KG1 (cell line): ENCODE data around the gene ANKRD13B.

ENCODE experiments used
- DNase-seq: peaks from one replicate; lab custom pipeline; 2025; lab: John Stamatoyannopoulos, UW

ANKRD13B gene

DNA sequence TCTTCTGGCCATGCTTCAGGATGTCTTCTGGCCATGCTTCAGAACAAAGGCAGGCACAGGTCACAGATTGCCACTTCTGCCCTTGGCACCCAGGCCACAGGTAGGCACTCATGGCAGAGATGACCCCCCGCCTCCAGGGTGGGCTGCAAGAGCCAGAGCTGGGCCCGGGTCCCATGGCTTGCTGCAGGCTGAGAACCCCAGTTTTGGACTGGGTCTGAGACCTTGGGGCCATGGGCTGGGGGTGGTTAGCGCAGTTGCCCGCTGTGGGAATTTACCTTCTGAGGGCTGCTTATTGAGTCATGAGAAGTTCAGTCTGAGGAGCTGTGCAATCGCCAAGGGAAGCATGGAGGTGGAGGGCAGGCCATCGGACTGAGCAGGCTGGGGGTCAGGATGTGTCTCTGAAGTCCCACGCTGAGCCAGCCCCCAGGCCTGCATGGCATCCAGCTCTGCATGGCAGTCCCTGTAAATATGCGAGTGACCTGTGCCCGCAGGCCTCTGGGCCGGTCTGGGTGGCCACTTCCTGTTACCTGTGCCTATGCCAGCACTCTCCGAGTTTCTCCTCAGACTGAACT, 1.7 kb downstream of the ANKRD13B start:
- no peak for DNase-seq

DNA sequence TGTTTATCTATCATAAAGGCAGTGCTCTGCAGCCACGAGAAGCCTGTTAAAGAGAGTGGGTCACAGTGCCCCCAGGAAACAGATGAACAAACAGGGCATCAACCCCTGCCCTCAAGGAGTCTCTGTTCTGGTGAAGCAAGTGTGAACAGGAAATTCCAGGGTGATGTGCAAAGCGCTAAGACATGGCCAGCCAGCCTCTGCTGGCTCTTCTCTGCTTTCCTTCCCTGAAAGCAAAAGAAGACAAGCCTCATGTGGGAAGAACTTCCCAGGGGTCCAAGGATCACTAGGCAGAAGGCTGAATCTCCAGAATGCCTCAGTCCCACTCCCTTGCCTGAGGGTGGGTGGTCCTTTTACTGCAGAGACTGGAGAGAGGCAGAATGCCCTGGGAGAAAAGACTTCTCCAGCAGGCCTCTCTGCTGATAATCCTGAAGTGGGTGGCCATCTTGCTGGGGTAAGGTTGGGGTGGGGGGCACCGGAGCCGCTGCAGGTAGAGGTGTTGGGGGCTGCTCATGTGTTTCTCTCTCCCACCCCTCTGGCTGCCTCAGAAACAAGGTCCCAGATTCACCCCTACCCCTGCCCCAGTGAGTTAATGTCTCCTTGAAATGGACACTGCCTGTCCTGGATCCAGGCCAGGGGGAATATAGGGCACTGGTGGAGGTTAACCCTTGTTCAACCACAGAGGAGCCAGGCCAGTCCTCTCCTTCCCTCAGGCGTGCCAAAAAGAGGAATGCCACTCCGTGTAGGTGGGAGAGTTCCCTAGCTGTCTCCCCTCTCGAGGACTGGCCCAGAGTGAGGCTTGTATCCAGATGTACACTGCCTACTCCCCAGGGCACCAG, 2.4 kb downstream of the ANKRD13B start:
- DNase-seq: no peak

DNA sequence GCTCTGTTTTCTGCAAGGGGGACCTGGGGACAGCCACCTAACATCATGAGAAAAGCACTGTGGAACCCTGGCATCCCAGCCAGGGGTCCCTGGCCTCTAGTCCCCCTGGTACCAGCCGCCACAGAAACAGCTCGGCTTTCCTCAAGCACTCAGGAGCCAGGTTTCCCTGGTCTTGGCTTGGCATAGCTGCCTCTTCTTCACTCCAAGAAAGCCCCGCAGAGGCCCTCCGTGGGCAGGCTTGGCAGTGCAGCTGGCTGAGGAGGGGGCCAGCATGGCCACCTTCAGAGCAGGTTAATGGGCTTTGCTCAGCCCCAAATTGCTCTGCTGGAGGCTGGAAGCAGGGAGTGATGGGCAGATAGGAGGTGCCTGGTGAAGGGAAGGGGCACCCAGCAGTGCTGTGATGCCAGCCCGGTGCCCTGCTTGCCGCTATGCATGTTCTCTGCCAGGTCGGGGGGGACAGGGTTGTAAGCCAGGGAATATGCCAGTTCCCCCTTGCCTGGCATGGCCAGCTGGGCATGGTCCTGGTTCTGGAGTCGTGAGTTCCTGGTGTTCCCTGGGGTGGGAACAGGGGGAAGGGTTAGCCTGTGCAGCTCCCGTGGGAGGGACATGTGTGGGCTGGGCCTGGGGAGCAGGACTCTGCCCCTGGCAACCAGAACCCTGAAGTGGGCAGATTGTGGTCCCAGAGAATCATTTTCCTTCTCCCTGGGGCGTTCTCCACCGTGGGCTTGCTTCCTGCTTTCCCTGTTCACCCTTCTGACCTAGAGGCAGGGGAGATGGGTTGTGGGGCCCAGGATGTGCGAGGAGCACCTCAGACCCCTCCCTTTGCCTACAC, 3.2 kb downstream of the ANKRD13B start:
- no peak for DNase-seq

DNA sequence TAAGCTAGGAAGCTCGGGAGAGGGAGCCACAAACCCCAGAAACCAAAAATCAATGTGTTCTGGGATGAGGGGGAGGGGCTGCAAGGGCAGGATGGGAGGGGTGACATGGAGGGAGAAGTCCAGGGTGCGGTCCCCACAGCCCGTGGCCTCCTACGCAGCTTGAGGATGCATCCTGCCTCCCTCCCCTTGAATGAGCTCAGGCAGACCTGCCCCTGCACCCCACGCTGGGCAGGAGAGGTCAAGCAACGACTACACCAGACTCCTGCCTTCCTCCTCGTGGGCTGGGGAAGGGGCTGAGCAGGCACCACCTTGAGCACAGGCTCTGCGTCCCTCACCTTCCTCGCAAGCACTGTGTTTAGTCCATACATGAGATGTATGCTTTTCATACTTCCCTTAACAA, 3.9 kb downstream of the ANKRD13B start:
- no peak for DNase-seq

DNA sequence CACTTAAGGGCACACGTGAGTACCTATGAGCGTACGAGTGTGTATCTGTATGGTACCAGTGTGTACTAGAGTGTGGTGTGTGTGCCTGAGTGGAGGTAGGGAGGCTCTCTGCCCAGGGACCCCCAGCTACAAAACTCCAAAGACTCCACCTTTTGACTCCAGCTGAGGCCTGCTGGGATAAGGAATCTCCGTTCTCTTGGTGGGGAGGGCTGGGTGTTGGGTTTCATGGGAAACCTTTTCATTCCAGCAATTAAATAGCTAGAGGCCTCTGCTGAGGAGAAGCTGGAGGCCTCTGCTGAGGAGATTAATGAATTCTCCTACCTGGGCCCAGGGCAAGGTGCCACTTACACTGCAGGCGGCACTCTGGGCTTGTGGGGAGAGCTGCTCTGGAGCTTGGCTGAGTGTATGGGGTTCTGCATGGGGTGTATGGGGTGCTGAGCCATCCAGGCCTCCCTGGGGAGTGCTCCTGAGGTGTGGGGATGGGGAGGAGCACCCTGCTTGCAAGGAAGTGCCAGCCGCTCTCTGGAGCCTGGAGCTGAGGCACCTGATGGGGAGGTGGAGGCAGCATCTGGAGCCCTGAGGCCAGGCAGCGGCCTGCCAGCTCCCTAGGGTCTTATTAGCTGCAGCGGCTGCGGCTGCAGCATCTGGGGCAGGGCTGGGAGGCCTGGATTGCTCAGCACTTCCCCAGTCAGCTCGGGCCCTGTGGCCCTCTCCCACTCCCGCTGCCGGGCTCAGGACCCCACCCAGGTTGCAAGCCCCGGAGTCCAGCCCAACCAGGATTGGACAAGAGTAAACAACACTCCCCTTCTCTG, 4.6 kb downstream of the ANKRD13B start:
- DNase-seq: no peak

DNA sequence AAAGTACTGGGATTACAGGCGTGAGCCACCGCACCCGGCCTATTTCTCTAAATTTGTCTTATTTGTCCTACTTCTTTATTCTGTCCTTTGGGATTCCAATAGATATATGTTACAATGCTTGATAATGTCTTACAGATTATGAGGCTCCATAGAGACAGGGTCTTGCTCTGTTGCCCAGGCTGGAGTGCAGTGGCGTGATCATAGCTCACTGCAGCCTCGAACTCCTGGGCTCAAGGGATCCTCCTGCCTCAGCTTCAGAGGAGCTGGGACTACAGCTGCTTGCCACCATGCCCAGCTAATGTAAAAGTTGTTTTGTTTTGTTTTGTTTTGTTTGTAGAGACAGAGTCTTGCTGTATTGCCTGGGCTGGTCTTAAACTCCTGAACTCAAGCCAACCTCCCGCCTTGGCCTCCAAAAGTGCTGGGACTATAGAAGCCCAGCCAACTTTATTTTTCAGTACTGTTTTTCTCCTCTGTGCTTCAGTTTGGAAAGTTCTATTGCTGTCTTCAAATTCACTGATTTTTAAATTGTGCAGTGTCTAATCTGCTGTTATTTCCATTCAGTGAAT, 10.3 kb downstream of the ANKRD13B start:
- DNase-seq: no peak

DNA sequence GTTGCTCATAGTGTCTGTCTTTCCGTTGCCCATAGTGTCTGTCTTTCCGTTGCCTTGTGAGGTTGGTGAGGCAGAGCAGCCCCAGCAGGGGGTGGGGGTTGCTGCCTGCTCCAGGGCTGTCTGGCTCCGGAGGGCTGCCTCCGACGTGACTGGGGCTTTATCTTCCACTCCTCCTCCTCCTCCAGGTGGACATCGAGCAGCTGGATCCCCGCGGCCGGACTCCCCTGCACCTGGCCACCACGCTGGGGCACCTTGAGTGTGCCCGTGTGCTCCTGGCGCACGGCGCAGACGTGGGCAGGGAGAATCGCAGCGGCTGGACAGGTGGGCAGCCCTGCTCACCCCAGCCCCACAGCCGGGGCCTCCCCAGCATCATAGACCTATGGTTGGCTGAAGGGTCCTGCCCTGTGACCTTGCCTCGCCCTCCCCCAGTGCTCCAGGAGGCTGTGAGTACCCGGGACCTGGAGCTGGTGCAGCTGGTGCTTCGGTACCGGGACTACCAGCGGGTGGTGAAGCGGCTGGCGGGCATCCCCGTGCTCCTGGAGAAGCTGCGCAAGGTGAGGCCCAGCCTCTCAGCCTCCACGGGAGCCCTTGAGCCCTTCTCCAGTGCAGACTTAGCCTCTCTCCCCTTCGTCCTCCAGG, 14.7 kb downstream of the ANKRD13B start:
- no peak for DNase-seq

DNA sequence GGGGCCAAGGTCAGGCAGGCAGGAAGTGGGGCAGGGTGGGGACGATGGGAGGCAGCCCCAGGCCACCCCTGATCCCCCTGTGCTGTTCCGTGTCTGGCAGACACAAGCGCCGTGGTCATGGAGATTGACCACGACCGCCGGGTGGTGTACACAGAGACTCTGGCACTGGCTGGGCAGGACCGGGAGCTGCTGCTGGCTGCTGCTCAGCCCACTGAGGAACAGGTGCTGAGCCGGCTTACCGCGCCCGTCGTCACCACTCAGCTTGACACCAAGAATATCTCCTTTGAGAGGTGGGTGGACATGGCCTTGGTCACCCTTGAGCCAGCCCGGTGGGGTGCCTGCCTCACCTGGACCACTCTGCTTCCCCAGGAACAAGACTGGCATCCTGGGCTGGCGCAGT, 16.1 kb downstream of the ANKRD13B start:
- no peak for DNase-seq

DNA sequence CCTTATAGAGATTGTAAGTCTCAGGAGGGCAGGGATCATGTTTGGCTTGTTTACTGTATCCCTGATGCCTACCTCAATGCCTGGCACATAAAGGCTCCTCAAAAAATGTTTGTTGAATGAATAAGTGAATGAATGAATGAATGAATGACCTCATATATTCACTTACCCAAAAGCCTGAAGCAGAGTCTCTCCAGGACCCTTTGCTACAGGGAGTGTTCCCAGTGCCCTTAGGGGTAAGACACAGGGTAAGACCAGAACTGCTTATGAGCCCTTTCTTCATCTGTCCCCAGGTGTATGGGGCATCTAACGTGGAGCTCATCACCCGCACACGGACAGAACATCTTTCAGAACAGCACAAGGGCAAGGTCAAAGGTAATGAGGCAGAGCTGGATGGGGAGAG, 17.5 kb downstream of the ANKRD13B start:
- DNase-seq: no peak

DNA sequence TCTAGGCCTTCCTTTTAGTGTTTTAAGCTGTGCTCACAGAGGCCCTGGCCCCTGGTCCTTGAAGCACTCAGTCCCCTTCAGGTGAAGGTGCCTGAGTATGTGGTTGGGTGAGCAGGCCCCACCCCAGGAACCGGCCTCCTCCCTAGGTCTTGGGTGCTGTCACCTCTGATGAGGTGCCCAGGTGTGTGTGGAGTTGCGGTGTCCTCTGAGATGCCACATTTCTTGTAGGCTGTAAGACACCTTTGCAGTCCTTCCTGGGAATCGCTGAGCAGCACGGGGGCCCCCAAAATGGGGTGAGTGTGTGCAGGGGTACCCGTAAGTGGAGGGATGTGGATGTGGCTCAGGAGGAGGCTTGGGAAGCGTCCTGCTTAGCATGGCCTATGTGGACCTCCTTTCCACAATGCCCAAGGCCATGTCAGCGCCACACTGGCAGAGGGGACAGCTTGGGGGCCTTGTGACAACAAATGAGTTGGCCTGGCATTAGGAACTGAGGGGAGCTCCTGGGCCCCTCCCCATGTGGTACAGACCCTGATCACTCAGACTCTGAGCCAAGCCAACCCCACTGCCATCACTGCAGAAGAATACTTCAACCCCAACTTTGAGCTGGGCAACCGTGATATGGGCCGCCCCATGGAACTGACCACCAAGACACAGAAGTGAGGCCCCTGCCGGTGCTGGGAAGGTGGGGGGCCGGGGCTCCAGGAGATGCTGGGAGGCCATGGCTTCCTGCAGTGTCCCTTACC, 18.6 kb downstream of the ANKRD13B start:
- no peak for DNase-seq

DNA sequence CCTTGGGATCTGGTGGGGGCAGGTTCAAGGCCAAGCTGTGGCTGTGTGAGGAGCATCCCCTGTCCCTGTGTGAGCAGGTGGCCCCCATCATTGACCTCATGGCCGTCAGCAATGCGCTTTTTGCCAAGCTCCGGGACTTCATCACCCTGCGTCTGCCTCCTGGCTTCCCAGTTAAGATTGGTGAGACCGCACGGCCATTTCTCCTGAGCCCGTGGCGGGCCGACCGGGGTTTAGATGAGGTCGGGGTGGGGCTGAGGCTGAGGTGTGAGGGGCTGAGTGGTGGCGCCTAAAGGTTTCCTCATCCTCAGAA, 19.1 kb downstream of the ANKRD13B start:
- no peak for DNase-seq

DNA sequence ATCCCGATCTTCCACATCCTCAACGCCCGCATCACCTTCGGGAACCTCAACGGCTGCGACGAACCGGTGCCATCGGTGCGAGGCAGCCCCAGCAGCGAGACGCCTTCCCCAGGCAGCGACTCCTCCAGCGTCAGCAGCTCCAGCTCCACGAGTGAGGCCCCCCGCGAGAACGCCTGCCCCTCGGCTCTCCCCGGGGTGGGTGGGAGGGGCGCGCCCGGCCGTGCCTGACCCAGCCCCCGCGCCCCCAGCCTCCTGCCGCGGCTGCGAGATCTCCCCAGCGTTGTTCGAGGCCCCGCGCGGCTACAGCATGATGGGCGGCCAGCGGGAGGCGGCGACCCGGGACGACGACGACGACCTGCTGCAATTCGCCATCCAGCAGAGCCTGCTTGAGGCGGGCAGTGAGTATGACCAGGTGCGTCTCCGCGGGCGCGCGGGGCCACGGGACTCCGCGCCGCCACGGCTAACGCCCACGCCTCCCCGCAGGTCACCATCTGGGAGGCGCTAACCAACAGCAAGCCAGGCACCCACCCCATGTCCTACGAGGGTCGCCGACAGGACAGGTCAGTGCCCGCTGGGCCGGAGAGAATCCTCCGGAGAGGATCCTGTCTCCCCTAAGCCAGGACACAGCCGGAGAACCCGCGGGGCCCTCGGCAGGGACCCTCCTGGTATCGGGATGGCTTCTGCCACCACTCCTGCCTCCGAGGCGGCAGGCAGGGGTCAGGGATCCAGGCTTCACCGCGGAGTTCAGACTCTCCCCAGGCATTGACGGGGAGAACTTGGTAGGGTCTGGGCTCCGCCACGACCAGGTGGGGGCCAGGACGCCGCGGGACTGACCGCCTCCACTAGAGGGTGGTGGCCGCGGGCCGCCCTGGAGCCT, 19.7 kb downstream of the ANKRD13B start:
- no peak for DNase-seq

DNA sequence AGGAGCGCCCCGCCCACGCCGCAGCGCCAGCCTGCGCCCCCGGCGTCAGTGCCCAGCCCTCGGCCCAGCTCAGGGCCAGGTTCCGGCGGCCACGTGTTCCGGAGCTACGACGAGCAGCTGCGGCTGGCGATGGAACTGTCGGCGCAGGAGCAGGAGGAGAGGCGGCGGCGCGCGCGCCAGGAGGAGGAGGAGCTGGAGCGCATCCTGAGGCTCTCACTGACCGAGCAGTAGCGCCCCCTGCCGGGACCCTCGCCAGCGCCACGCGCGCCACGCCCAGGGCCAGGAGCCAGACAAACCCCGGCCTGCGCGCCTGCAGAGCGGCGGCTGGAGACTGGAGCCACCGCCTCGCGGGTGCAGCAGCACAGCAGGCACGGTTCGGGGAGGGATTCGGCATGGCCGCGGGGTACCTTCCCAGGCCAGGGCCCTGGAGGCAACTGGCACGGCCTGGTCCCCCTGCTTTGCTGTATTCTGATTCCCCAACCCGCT, 20.5 kb downstream of the ANKRD13B start:
- no peak for DNase-seq

DNA sequence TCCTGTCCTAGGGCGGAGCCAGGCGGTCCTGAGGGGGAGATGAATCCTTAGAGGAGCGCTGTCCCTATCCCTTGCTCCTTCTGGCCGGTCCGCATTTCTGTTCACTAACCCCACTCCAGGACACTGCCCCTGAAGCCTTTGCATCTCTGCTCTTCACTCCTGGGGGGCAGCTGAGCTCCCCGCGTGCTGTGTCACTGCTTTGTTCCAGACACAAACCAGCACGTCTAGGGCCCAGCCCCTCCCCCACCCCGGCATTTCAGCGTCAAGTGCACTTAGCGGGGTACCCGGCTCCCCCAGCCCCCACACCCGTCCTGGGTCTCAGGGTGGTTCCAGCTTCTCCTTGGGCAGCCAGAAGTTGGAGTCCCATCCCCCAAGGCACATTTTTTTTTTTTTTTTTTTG, 20.9 kb downstream of the ANKRD13B start:
- no peak for DNase-seq

DNA sequence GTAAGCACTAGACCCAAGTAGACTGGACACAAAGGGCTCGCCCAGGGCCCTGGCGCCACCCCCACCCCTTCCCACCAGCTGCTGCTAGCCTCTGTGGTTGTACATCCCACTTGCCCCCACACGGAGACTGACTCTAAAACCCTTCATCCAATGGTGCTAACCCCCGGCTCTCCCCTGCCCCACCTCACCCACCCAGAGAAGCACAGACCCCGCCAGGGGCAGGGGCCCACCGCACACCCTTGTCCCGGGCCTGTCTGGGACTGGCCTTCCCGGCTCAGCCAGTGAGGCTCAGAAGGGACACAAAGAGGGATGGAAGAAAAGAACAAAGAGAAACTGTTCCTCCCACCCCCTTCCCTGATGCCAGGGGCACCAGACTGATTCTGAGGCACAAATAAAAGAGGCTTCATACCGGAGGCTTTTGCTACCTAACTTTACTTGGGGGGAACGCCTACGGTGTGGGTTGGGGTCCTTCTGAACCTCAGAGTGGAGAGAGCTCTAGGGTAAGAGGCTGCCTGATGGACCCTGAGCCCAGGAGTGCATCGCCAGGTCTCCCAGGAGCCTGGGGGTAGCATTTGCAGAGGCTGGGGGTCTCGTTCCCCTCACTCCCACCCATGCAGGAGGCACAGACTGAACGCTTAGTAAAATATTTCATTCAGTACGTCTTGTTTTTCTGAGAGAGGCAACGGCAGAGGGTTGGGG, 21.6 kb downstream of the ANKRD13B start:
- DNase-seq: no peak

DNA sequence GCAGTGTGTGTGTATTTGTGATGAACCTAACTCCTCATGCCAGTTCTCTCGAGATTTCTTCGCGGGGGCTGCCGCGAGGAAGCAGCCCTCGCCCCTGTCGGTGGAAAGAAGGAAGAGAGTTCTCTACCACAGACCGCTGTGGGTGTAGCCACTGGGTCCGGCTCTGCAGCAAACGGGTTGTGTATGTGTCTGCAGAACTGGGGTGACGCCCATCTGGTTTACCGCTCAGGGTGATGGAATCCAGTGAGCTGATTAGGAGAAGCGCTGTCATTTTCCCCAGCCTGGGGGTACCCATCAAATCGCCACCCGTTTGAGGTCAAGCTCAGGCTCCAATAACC, 22.1 kb downstream of the ANKRD13B start:
- DNase-seq: no peak

DNA sequence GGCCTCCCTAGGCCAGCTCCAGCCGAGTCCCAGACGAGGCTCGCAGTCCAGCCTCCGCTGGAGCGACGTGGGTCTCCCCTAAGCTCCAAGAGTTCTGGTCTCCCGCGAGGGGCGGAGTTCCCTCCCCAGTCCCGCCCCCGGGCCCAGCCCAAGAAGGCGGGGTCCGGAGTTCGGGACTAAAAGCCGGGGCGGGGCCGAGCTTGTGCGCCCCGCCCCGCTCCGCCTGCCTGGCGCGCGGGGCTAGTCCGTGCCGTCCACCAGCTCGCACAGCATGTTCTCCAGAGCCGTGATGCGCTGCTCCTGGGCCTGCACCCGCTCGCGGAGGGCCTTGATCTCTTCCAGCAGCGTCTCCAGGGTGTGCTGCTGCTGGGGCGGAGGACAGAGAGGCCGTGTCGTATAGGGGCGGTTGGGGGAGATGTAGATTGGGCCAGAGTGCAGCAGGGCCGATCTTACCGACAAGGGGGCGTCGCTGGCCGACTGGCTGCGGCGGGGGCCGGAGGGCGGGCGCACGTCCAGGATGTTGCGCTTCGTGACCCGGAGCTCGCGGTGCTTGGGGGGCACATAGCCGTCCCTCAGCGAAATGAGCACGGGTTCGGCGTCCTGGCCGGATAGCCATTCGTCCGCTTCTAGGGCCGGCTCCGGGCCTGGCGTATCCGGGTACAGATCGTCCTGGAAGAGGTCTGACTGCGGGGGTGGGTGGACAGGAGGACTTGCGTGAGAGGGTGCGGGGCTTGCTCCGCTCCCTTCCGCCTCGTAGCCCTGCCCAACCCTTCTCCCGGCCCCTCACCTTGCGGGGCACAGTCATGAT, 22.8 kb downstream of the ANKRD13B start:
- DNase-seq: no peak
